IMR-90 (cell line): Measurements from ENCODE around the gene GPSM3. TPM values are rescaled to one million over a fixed set of nuclear protein-coding genes. Genes with fewer than 3 reads are reported as not detected.

Source experiments
- ATAC-seq: fragments of 200-7000 bp; cut with Tn5 transposase; 2 replicates; pipeline ENCODE4 v1.9.1; 2020; ENCODE audit warnings: low read depth, mild to moderate bottlenecking, moderate library complexity
- BruUV-seq: library from RNA; stranded (reverse); fragments of 400-500 nt; replicated peaks from 2 replicates; lab custom pipeline; 2021; lab: Mats Ljungman, UMichigan
- CTCF ChIA-PET: fragments of 300-600 bp; formaldehyde crosslinking; extraction: SDS; loops from one replicate; lab custom pipeline; 2021; ENCODE audit warnings: antibody characterized with exemption; lab: Yijun Ruan, JAX
- POLR2A ChIA-PET: fragments of 300-600 bp; sonication (Branson Sonifier 250); formaldehyde crosslinking; loops from one replicate; lab custom pipeline; 2022; ENCODE audit warnings: antibody characterized with exemption; ENCODE audit not compliant: unreplicated experiment; lab: Charles Lee
- DNase-seq: peaks from one replicate; pipeline ENCODE4 v3.0.0; 2013
- H2AFZ ChIP-seq: replicated peaks from 2 replicates; pipeline ENCODE3; 2013; ENCODE audit warnings: low read length, mild to moderate bottlenecking; ENCODE audit not compliant: poor library complexity
- H2AK5ac ChIP-seq: 2 replicates; pipeline ENCODE4 v1.6.1; 2013; ENCODE audit warnings: low read depth, low read length, inconsistent platforms
- H2AK9ac ChIP-seq: replicated peaks from 2 replicates; pipeline ENCODE3; 2013; ENCODE audit warnings: mild to moderate bottlenecking, low read depth, low read length, moderate library complexity; ENCODE audit not compliant: poor library complexity
- H2BK120ac ChIP-seq: 2 replicates; pipeline ENCODE4 v1.6.1; 2013; ENCODE audit warnings: low read depth, low read length, inconsistent platforms
- H2BK15ac ChIP-seq: 3 replicates; pipeline ENCODE4 v1.6.1; 2013; ENCODE audit warnings: low read depth, low read length, inconsistent platforms
- H2BK20ac ChIP-seq: 2 replicates; pipeline ENCODE4 v1.6.1; 2013; ENCODE audit warnings: low read depth, mild to moderate bottlenecking, inconsistent platforms, low read length, moderate library complexity
- H2BK5ac ChIP-seq: 2 replicates; pipeline ENCODE4 v1.6.1; 2013; ENCODE audit warnings: mild to moderate bottlenecking, low read depth, low read length, inconsistent platforms; ENCODE audit not compliant: poor library complexity, severe bottlenecking
- H3K14ac ChIP-seq: replicated peaks from 2 replicates; pipeline ENCODE4 v1.6.1; 2013; ENCODE audit warnings: low read depth, low read length, inconsistent platforms
- H3K18ac ChIP-seq: 2 replicates; pipeline ENCODE4 v1.6.1; 2013; ENCODE audit warnings: low read depth, low read length, control low read depth
- H3K23ac ChIP-seq: 2 replicates; pipeline ENCODE4 v1.6.1; 2013; ENCODE audit warnings: low read depth, low read length, inconsistent platforms
- H3K27ac ChIP-seq: 2 replicates; pipeline ENCODE4 v1.5.1; 2013; ENCODE audit warnings: mild to moderate bottlenecking, control low read depth, low read length; ENCODE audit not compliant: insufficient read depth
- H3K27me3 ChIP-seq: 2 replicates; pipeline ENCODE4 v1.6.1; 2013; ENCODE audit warnings: low read length; ENCODE audit not compliant: control insufficient read depth, insufficient read depth
- H3K36me3 ChIP-seq: 2 replicates; pipeline ENCODE4 v1.6.1; 2013; ENCODE audit warnings: low read length, mixed read lengths; ENCODE audit not compliant: control insufficient read depth, insufficient read depth
- H3K4ac ChIP-seq: 2 replicates; pipeline ENCODE4 v1.6.1; 2013; ENCODE audit warnings: low read depth, low read length, inconsistent platforms
- H3K4me1 ChIP-seq: 2 replicates; pipeline ENCODE4 v1.6.1; 2013; ENCODE audit warnings: low read length, mixed read lengths; ENCODE audit not compliant: control insufficient read depth, insufficient read depth
- H3K4me2 ChIP-seq: 2 replicates; pipeline ENCODE4 v1.6.1; 2013; ENCODE audit warnings: low read depth, mild to moderate bottlenecking, control low read depth, low read length, moderate library complexity
- H3K4me3 ChIP-seq: 2 replicates; pipeline ENCODE4 v1.5.1; 2013; ENCODE audit warnings: low read depth, mild to moderate bottlenecking, control low read depth, low read length, moderate library complexity; ENCODE audit not compliant: insufficient read depth
- H3K56ac ChIP-seq: 2 replicates; pipeline ENCODE4 v1.6.1; 2013; ENCODE audit warnings: low read length, inconsistent platforms; ENCODE audit not compliant: insufficient read depth; ENCODE audit errors: extremely low read depth
- H3K79me1 ChIP-seq, 2 experiments: 2 replicates each; pipeline ENCODE4 v1.6.1; 2013; ENCODE audit warnings: low read length in 2 of 2, inconsistent platforms in 1 of 2, low read depth in 1 of 2
- H3K9ac ChIP-seq: 2 replicates; pipeline ENCODE4 v1.6.1; 2013; ENCODE audit warnings: low read depth, low read length, control low read depth
- H3K9me1 ChIP-seq: 2 replicates; pipeline ENCODE4 v1.6.1; 2013; ENCODE audit warnings: low read length, inconsistent platforms; ENCODE audit not compliant: insufficient read depth
- H3K9me3 ChIP-seq: 2 replicates; pipeline ENCODE4 v1.6.1; 2013; ENCODE audit warnings: low read length; ENCODE audit not compliant: control insufficient read depth, insufficient read depth
- H4K20me1 ChIP-seq: 2 replicates; pipeline ENCODE4 v1.6.1; 2013; ENCODE audit warnings: low read length, inconsistent platforms; ENCODE audit not compliant: insufficient read depth
- H4K5ac ChIP-seq: 2 replicates; pipeline ENCODE4 v1.6.1; 2013; ENCODE audit warnings: mild to moderate bottlenecking, low read depth, low read length, control low read depth
- H4K8ac ChIP-seq, 2 experiments: 2 replicates each; pipeline ENCODE4 v1.6.1; 2013; ENCODE audit warnings: low read depth in 2 of 2, low read length in 2 of 2, control low read depth in 1 of 2, inconsistent platforms in 1 of 2
- H4K91ac ChIP-seq: 2 replicates; pipeline ENCODE4 v1.6.1; 2013; ENCODE audit warnings: low read depth, low read length, inconsistent platforms; ENCODE audit not compliant: insufficient read depth
- MAFK ChIP-seq: IDR thresholded peaks from 2 replicates; pipeline ENCODE4 v1.6.1; 2012; ENCODE audit warnings: low read depth, low read length, improper control_type of control experiment
- MAZ ChIP-seq: IDR thresholded peaks from 2 replicates; pipeline ENCODE4 v1.6.1; 2012; ENCODE audit warnings: low read depth, mild to moderate bottlenecking, low read length, improper control_type of control experiment, moderate library complexity, borderline replicate concordance
- MXI1 ChIP-seq: IDR thresholded peaks from 2 replicates; pipeline ENCODE4 v1.6.1; 2012; ENCODE audit warnings: low read depth, mild to moderate bottlenecking, low read length, moderate library complexity, borderline replicate concordance
- NFE2L2 ChIP-seq: fragments of 150-350 bp; IDR thresholded peaks from 2 replicates; pipeline ENCODE4 v1.6.1; 2016; ENCODE audit warnings: low read depth, mild to moderate bottlenecking, low read length
- POLR2A ChIP-seq: IDR thresholded peaks from 2 replicates; pipeline ENCODE4 v1.6.1; 2012; ENCODE audit warnings: mild to moderate bottlenecking, low read depth, low read length
- RAD21 ChIP-seq: IDR thresholded peaks from 2 replicates; pipeline ENCODE4 v1.6.1; 2012; ENCODE audit warnings: low read length, improper control_type of control experiment
- SMC3 ChIP-seq: fragments of 150-350 bp; IDR thresholded peaks from 2 replicates; pipeline ENCODE4 v1.6.1; 2016; ENCODE audit warnings: low read depth, mild to moderate bottlenecking, antibody characterized with exemption, low read length, moderate library complexity
- USF2 ChIP-seq: fragments of 150-350 bp; IDR thresholded peaks from 2 replicates; pipeline ENCODE4 v1.6.1; 2017; ENCODE audit warnings: mild to moderate bottlenecking, antibody characterized with exemption, low read length, low read depth
- whole genome bisulfite sequencing, 2 experiments: methylation state at CpG; one replicate each; pipeline versions ENCODE4 v1.1.5 to v1.1.7; 2013; ENCODE audit warnings: missing lambda C conversion rate in 2 of 2; ENCODE audit not compliant: insufficient read length in 1 of 2; ENCODE audit errors: extremely low coverage in 2 of 2; 5-methylcytosine and 5-hydroxymethylcytosine counted together
- dilution Hi-C: fragments of 300-500 bp; cut with HindIII; formaldehyde crosslinking; loops from one replicate; pipeline ENCODE4 v1.14.3; 2018; ENCODE audit warnings: low sequenced_read_pairs; ENCODE audit not compliant: unreplicated experiment
- in situ Hi-C: fragments of 300-500 bp; cut with MboI; formaldehyde crosslinking; loops from 3 replicates; pipeline ENCODE4 v1.14.3; 2019; ENCODE audit warnings: low sequenced_read_pairs, inconsistent platforms, mixed read lengths
- intact Hi-C: fragments of 100-400 bp; cut with micrococcal nuclease; formaldehyde crosslinking; loops from 2 replicates; pipeline ENCODE4 v1.10.0; 2022
- polyA plus RNA-seq, 3 experiments: library from polyadenylated mRNA; depleted of rRNA; stranded (reverse); fragments of >200 nt; gene quantifications; 2 replicates each; pipeline ENCODE4 v1.2.3, GENCODE V29; 2012; ENCODE audit warnings: low replicate concordance in 1 of 3
- total RNA-seq: library from RNA; depleted of rRNA; stranded (reverse); fragments of >200 nt; gene quantifications from 2 replicates; pipeline ENCODE4 v1.2.3, GENCODE V29; 2012
- TF ChIP-seq, protein P1 (sequence below): fragments of 150-350 bp; IDR thresholded peaks from 2 replicates; pipeline ENCODE4 v1.6.1; 2016; ENCODE audit warnings: low read depth, mild to moderate bottlenecking, low read length, moderate library complexity, borderline replicate concordance
- TF ChIP-seq, protein P2 (sequence below): conservative IDR thresholded peaks from 2 replicates; pipeline ENCODE4 v1.5.1; 2012; ENCODE audit warnings: mild to moderate bottlenecking, low read depth, low read length, improper control_type of control experiment

The GPSM3 gene
- total and polyA plus RNA-seq, 2 of the 4 experiments (the other 2 are of a cell fraction), result 3.0 to 9.8 TPM

- no peaks in the 10 kb centered on the region for H3K27me3 ChIP-seq
- peak overlapping the region; percentile 70 for H3K9ac ChIP-seq
- peak overlapping the region; percentile 57; the same call in 1 of the 2 replicates for H2AK5ac ChIP-seq
- peak overlapping the region; percentile 84 for H3K27ac ChIP-seq
- H3K9me1 ChIP-seq, result 0 out of 2 replicates have a peak, but pooled peaks cover 4% of the 10 kb centered on the region
- peak overlapping the region; percentile 51; the same call in 1 of the 2 replicates for H4K5ac ChIP-seq
- ChIA-PET CTCF (interaction anchor here (1.0 to 1.1 kb wide), 2 partner anchors 40 to 45 kb away, joined by 3 read pairs; partner anchors contain the start of gene TNXB), POLR2A (no interaction called here)
- peak overlapping the region; percentile 84 for H3K4ac ChIP-seq
- peak overlapping the region; percentile 75 to 96 for H4K8ac ChIP-seq
- in situ Hi-C loops, result loop anchor here (5.0 kb wide), 1 partner anchor 37 kb away; no protein-coding TSS in a partner anchor
- no TSS peak for BruUV-seq
- H3K18ac ChIP-seq, result no peak overlapping the region; the same call in 1 of the 2 replicates
- TF ChIP-seq POLR2A (no peak), MXI1 (peak; percentile 63; the same call in 1 of the 2 replicates), RAD21 (peak; percentile 72), MAFK (no peak), NFE2L2 (no peak), USF2 (no peak), SMC3 (peak; percentile 60), MAZ (no peak)
- TF ChIP-seq, protein P1, sequence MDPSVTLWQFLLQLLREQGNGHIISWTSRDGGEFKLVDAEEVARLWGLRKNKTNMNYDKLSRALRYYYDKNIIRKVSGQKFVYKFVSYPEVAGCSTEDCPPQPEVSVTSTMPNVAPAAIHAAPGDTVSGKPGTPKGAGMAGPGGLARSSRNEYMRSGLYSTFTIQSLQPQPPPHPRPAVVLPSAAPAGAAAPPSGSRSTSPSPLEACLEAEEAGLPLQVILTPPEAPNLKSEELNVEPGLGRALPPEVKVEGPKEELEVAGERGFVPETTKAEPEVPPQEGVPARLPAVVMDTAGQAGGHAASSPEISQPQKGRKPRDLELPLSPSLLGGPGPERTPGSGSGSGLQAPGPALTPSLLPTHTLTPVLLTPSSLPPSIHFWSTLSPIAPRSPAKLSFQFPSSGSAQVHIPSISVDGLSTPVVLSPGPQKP, result no peak
- TF ChIP-seq, protein P2, sequence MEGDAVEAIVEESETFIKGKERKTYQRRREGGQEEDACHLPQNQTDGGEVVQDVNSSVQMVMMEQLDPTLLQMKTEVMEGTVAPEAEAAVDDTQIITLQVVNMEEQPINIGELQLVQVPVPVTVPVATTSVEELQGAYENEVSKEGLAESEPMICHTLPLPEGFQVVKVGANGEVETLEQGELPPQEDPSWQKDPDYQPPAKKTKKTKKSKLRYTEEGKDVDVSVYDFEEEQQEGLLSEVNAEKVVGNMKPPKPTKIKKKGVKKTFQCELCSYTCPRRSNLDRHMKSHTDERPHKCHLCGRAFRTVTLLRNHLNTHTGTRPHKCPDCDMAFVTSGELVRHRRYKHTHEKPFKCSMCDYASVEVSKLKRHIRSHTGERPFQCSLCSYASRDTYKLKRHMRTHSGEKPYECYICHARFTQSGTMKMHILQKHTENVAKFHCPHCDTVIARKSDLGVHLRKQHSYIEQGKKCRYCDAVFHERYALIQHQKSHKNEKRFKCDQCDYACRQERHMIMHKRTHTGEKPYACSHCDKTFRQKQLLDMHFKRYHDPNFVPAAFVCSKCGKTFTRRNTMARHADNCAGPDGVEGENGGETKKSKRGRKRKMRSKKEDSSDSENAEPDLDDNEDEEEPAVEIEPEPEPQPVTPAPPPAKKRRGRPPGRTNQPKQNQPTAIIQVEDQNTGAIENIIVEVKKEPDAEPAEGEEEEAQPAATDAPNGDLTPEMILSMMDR, result peak; percentile 56
- H4K20me1 ChIP-seq, result no peaks in the 10 kb centered on the region
- peak overlapping the region; percentile 98 for H2AK9ac ChIP-seq
- peak overlapping the region; percentile 78 for H2BK120ac ChIP-seq
- H3K14ac ChIP-seq, result peak overlapping the region; percentile 87
- peak overlapping the region; percentile 82 for H2BK5ac ChIP-seq
- H3K79me1 ChIP-seq, result peaks cover 6 to 34% of the 10 kb centered on the region in 2 experiments
- peak overlapping the region; percentile 75 for H3K23ac ChIP-seq
- WGBS, 2 experiments, result 2% methylated on average over 19 of the region's 34 CpGs; no CpG with 5 or more reads in 1 of the 2 experiments
- H3K4me1 ChIP-seq, result peaks cover 23% of the 10 kb centered on the region
- intact Hi-C loops, result loop anchor here (1.0 to 10.0 kb wide), 6 partner anchors 35 to 252 kb away; partner anchors contain the start of genes SKIC2 and ZBTB12
- peak overlapping the region; percentile 67 for H3K4me3 ChIP-seq
- no peak overlapping the region; the same call in 1 of the 2 replicates for H2BK20ac ChIP-seq
- peak overlapping the region; percentile 86; the same call in 1 of the 2 replicates for H4K91ac ChIP-seq
- no peaks in the 10 kb centered on the region for H3K9me3 ChIP-seq
- peak overlapping the region; percentile 96 for H2AFZ ChIP-seq
- ATAC-seq, result peak; percentile 50
- peaks cover 11% of the 10 kb centered on the region for H3K36me3 ChIP-seq
- dilution Hi-C loops, result no loop called here
- H3K4me2 ChIP-seq, result peak overlapping the region; percentile 79
- H3K56ac ChIP-seq, result 0 out of 2 replicates have a peak overlapping the region, but pooled peaks have one; percentile 78
- peak; percentile 71 for DNase-seq
- 0 out of 3 replicates have a peak overlapping the region, but pooled peaks have one; percentile 16 for H2BK15ac ChIP-seq
Measured at GRCh38 chr6:32154514-32155161, 37.8 kb downstream of the GPSM3 start.
